Suprapubic skin (tissue), 4 donors: ENCODE results near the gene ARHGAP4. TPM values are rescaled to one million over a fixed set of nuclear protein-coding genes. Genes with fewer than 3 reads are reported as not detected.

Experiments used
- DNase-seq, 2 donors: peaks; one replicate each; pipeline ENCODE4 v3.0.0-alpha.2; 2019; ENCODE audit warnings: low spot score in 2 of 2
- H3K27ac ChIP-seq: fragments of 200-600 bp; sonication (generic); one replicate; pipeline ENCODE4 v1.5.1; 2019
- H3K27me3 ChIP-seq: fragments of 200-600 bp; sonication (generic); one replicate; pipeline ENCODE4 v1.5.1; 2019
- H3K36me3 ChIP-seq: fragments of 200-600 bp; sonication (generic); one replicate; pipeline ENCODE4 v1.5.1; 2019
- H3K4me1 ChIP-seq: fragments of 200-600 bp; sonication (generic); one replicate; pipeline ENCODE4 v1.5.1; 2019
- H3K4me3 ChIP-seq: fragments of 200-600 bp; sonication (generic); one replicate; pipeline ENCODE4 v1.5.1; 2019; ENCODE audit warnings: mild to moderate bottlenecking
- H3K9me3 ChIP-seq: fragments of 200-600 bp; sonication (generic); one replicate; pipeline ENCODE4 v1.5.1; 2019
- CTCF ChIP-seq, 2 donors: fragments of 200-600 bp in 1 of 2; fragments of 450-650 bp in 1 of 2; sonication (generic) in 1 of 2; IDR thresholded peaks; one replicate each; pipeline ENCODE4 v1.5.1; 2016 to 2019; ENCODE audit warnings: antibody characterized with exemption in 2 of 2, mild to moderate bottlenecking in 1 of 2, moderate library complexity in 1 of 2
- EP300 ChIP-seq: sonication (generic); formaldehyde crosslinking; IDR thresholded peaks from one replicate; pipeline ENCODE4 v1.6.1; 2017; ENCODE audit warnings: antibody characterized with exemption
- POLR2A ChIP-seq, 2 donors: fragments of 450-650 bp; IDR thresholded peaks; one replicate each; pipeline ENCODE4 v1.6.1; 2017; ENCODE audit warnings: antibody characterized with exemption in 2 of 2, mild to moderate bottlenecking in 2 of 2, moderate library complexity in 2 of 2
- POLR2AphosphoS5 ChIP-seq, 3 donors: sonication (generic); formaldehyde crosslinking; IDR thresholded peaks; one replicate each; pipeline ENCODE4 v1.6.1; 2017; ENCODE audit warnings: antibody characterized with exemption in 3 of 3
- WGBS: methylation state at CpG from one replicate; pipeline ENCODE4 v1.1.5; 2018; 5-methylcytosine and 5-hydroxymethylcytosine counted together
- total RNA-seq, 4 donors: library from RNA; depleted of rRNA; stranded (reverse); fragments of >200 nt; gene quantifications; one replicate each; pipeline ENCODE4 v1.1.0, GENCODE V29; 2016

Gene ARHGAP4
- total RNA-seq, 4 donors from 2014 or later, result 4.8 to 17.6 (median 9.6) TPM

- TF ChIP-seq POLR2A (IDR thresholded peaks at IDR 0.05), result no peak
- DNase-seq, result no peak
- Histone ChIP-seq H3K4me1 (no peaks in the 10 kb centered on the region), H3K4me3 (no peak overlapping the region), H3K9me3 (no peaks in the 10 kb centered on the region), H3K27me3 (peaks cover 4% of the 10 kb centered on the region), H3K27ac (no peak overlapping the region), H3K36me3 (no peaks in the 10 kb centered on the region)
- WGBS, result 78% methylated on average over 21 of the region's 21 CpGs
These were observed 64.2 kb downstream of the ARHGAP4 start for GRCh38 chrX:153861733-153862310.

- Histone ChIP-seq H3K27ac (no peak overlapping the region), H3K9me3 (no peaks in the 10 kb centered on the region), H3K27me3 (peaks cover 4% of the 10 kb centered on the region), H3K36me3 (no peaks in the 10 kb centered on the region), H3K4me1 (no peaks in the 10 kb centered on the region), H3K4me3 (no peak overlapping the region)
- TF ChIP-seq POLR2AphosphoS5 (IDR thresholded peaks at IDR 0.05) (no peak), CTCF (IDR thresholded peaks at IDR 0.05) (no peak), EP300 (no peak), POLR2A (IDR thresholded peaks at IDR 0.05) (no peak)
- 69% methylated on average over 9 of the region's 10 CpGs for WGBS
- no peak for DNase-seq
These were observed 64.9 kb downstream of the ARHGAP4 start for GRCh38 chrX:153861151-153861550.

Other genes with a start within 250 kb of the ARHGAP4 start
- 10 to 100 TPM; 26.1 to 74.1 (median 45.2) TPM for gene SLC6A8, start 238.3 kb downstream of the ARHGAP4 start, total RNA-seq
- 100 to 1,000 TPM; 112 to 170 (median 167) TPM for gene BCAP31, start 201.9 kb downstream of the ARHGAP4 start, total RNA-seq
- 1 to 10 TPM; 5.9 to 9.4 (median 7.4) TPM for gene ABCD1, start 201.4 kb downstream of the ARHGAP4 start, total RNA-seq
- 10 to 100 TPM; 13.5 to 23.9 (median 19.8) TPM for gene PLXNB3, start 162.0 kb downstream of the ARHGAP4 start, total RNA-seq
- 1 to 10 TPM in 2 of 4 donors, under 1 TPM in 2; 0.42 to 3.1 (median 1.2) TPM for gene SRPK3, start 145.2 kb downstream of the ARHGAP4 start, total RNA-seq
- 100 to 1,000 TPM in 1 of 4 donors, 10 to 100 TPM in 3; 58.1 to 105 (median 93.8) TPM for gene IDH3G, start 131.9 kb downstream of the ARHGAP4 start, total RNA-seq
- 100 to 1,000 TPM in 3 of 4 donors, 10 to 100 TPM in 1; 86.7 to 200 (median 150) TPM for gene SSR4, start 131.6 kb downstream of the ARHGAP4 start, total RNA-seq
- 1 to 10 TPM; 2.0 to 6.3 (median 3.0) TPM for gene PDZD4, start 95.7 kb downstream of the ARHGAP4 start, total RNA-seq
- 10 to 100 TPM in 1 of 4 donors, 1 to 10 TPM in 3; 4.1 to 10.4 (median 8.5) TPM for gene L1CAM, start 40.1 kb downstream of the ARHGAP4 start, total RNA-seq
- 1 to 10 TPM in 3 of 4 donors, under 1 TPM in 1; 0.78 to 2.4 (median 1.5) TPM for gene AVPR2, start 21.6 kb downstream of the ARHGAP4 start, total RNA-seq
- gene NAA10, start 8.8 kb upstream of the ARHGAP4 start, total RNA-seq, result 10 to 100 TPM; 58.5 to 97.2 (median 73.0) TPM
- gene RENBP, start 18.4 kb upstream of the ARHGAP4 start, total RNA-seq, result 1 to 10 TPM; 1.7 to 9.9 (median 4.6) TPM
- gene HCFC1, start 45.6 kb upstream of the ARHGAP4 start, total RNA-seq, result 10 to 100 TPM; 51.9 to 72.2 (median 55.3) TPM
- 10 to 100 TPM in 1 of 4 donors, 1 to 10 TPM in 3; 7.8 to 10.7 (median 8.6) TPM for gene TMEM187, start 46.5 kb upstream of the ARHGAP4 start, total RNA-seq
- 10 to 100 TPM; 51.3 to 61.5 (median 58.3) TPM for gene IRAK1, start 93.6 kb upstream of the ARHGAP4 start, total RNA-seq
- gene MECP2, start 171.5 kb upstream of the ARHGAP4 start, total RNA-seq, result 10 to 100 TPM; 19.7 to 76.0 (median 33.9) TPM
- gene OPN1LW, start 218.0 kb upstream of the ARHGAP4 start, total RNA-seq, result not detected